Hepatocyte (in vitro differentiated cells): ENCODE data around the gene ANKRD10. TPM values are rescaled to one million over a fixed set of nuclear protein-coding genes. Genes with fewer than 3 reads are reported as not detected.

Source experiments
- DNase-seq: peaks from one replicate; pipeline ENCODE4 v3.0.0-alpha.2; 2016; ENCODE audit warnings: low spot score
- H2AFZ ChIP-seq: fragments of 200-600 bp; sonication (generic); 2 replicates; pipeline ENCODE4 v1.6.0; 2016; ENCODE audit warnings: antibody characterized with exemption, mild to moderate bottlenecking
- H3K27ac ChIP-seq: fragments of 200-600 bp; sonication (generic); 2 replicates; pipeline ENCODE4 v1.5.1; 2016; ENCODE audit warnings: mild to moderate bottlenecking
- H3K27me3 ChIP-seq: fragments of 200-600 bp; sonication (generic); 2 replicates; pipeline ENCODE4 v1.6.1; 2016
- H3K36me3 ChIP-seq: fragments of 200-600 bp; sonication (generic); replicated peaks from 2 replicates; pipeline ENCODE4 v1.5.1; 2016; ENCODE audit warnings: low read depth; ENCODE audit not compliant: insufficient read depth
- H3K4me1 ChIP-seq: fragments of 200-600 bp; sonication (generic); 2 replicates; pipeline ENCODE4 v1.5.1; 2016; ENCODE audit warnings: mild to moderate bottlenecking, moderate library complexity; ENCODE audit not compliant: insufficient read depth
- H3K4me2 ChIP-seq: fragments of 200-600 bp; sonication (generic); 2 replicates; pipeline ENCODE4 v1.6.0; 2016
- H3K4me3 ChIP-seq: fragments of 200-600 bp; sonication (generic); 2 replicates; pipeline ENCODE4 v1.5.1; 2016; ENCODE audit warnings: mild to moderate bottlenecking
- H3K79me2 ChIP-seq: fragments of 200-600 bp; sonication (generic); 2 replicates; pipeline ENCODE4 v1.6.0; 2017; ENCODE audit warnings: mild to moderate bottlenecking
- H3K9me2 ChIP-seq: fragments of 200-600 bp; sonication (generic); replicated peaks from 2 replicates; pipeline ENCODE4 v1.6.0; 2017; ENCODE audit warnings: mild to moderate bottlenecking; ENCODE audit not compliant: insufficient read depth
- H3K9me3 ChIP-seq: fragments of 200-600 bp; sonication (generic); 2 replicates; pipeline ENCODE4 v1.5.1; 2016; ENCODE audit warnings: low read depth, mild to moderate bottlenecking
- H4K20me1 ChIP-seq: fragments of 200-600 bp; sonication (generic); 2 replicates; pipeline ENCODE4 v1.6.0; 2016; ENCODE audit warnings: mild to moderate bottlenecking; ENCODE audit not compliant: insufficient read depth, poor library complexity, severe bottlenecking
- EZH2 ChIP-seq: fragments of 200-600 bp; sonication (generic); IDR thresholded peaks from 2 replicates; pipeline ENCODE4 v1.6.1; 2016; ENCODE audit warnings: antibody characterized with exemption, mild to moderate bottlenecking, borderline replicate concordance
- EZH2phosphoT487 ChIP-seq: fragments of 200-600 bp; sonication (generic); IDR thresholded peaks from one replicate; pipeline ENCODE4 v1.6.1; 2018; ENCODE audit warnings: antibody characterized with exemption, mild to moderate bottlenecking, low read depth, moderate library complexity; ENCODE audit not compliant: unreplicated experiment, severe bottlenecking
- WGBS: methylation state at CpG from one replicate; pipeline ENCODE4 v1.1.6; 2016; ENCODE audit warnings: low lambda C conversion rate; ENCODE audit errors: missing lambda C conversion rate; 5-methylcytosine and 5-hydroxymethylcytosine counted together
- polyA plus RNA-seq: library from polyadenylated mRNA; unstranded; fragments of >200 nt; fragmentation: Nextera tagmentation; extraction: Ambion mirVana; gene quantifications from 2 replicates; pipeline ENCODE4 v1.2.1, GENCODE V29; 2016
- total RNA-seq: library from RNA; depleted of rRNA; stranded (reverse); fragments of >200 nt; gene quantifications from 2 replicates; pipeline ENCODE4 v1.2.3, GENCODE V29; 2014
- TF ChIP-seq, protein P1 (sequence below): fragments of 200-600 bp; sonication (generic); IDR thresholded peaks from 2 replicates; pipeline ENCODE4 v1.5.1; 2016; ENCODE audit warnings: antibody characterized with exemption, mild to moderate bottlenecking; ENCODE audit not compliant: poor library complexity

ANKRD10 gene
- total and polyA plus RNA-seq, 2 experiments from 2014 or later: 104 to 143 TPM

GRCh38 chr13:110850840-110851239 lies 64.0 kb downstream of the ANKRD10 start:
- Histone ChIP-seq H3K27ac (no peak overlapping the region), H3K4me1 (no peaks in the 10 kb centered on the region), H2AFZ (no peak overlapping the region), H3K9me2 (no peaks in the 10 kb centered on the region), H4K20me1 (no peaks in the 10 kb centered on the region), H3K27me3 (no peaks in the 10 kb centered on the region), H3K9me3 (no peaks in the 10 kb centered on the region), H3K4me2 (no peak overlapping the region), H3K36me3 (no peaks in the 10 kb centered on the region), H3K4me3 (no peak overlapping the region), H3K79me2 (no peaks in the 10 kb centered on the region)
- WGBS: 86% methylated on average over 11 of the region's 11 CpGs
- TF ChIP-seq, protein P1, sequence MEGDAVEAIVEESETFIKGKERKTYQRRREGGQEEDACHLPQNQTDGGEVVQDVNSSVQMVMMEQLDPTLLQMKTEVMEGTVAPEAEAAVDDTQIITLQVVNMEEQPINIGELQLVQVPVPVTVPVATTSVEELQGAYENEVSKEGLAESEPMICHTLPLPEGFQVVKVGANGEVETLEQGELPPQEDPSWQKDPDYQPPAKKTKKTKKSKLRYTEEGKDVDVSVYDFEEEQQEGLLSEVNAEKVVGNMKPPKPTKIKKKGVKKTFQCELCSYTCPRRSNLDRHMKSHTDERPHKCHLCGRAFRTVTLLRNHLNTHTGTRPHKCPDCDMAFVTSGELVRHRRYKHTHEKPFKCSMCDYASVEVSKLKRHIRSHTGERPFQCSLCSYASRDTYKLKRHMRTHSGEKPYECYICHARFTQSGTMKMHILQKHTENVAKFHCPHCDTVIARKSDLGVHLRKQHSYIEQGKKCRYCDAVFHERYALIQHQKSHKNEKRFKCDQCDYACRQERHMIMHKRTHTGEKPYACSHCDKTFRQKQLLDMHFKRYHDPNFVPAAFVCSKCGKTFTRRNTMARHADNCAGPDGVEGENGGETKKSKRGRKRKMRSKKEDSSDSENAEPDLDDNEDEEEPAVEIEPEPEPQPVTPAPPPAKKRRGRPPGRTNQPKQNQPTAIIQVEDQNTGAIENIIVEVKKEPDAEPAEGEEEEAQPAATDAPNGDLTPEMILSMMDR: no peak
- TF ChIP-seq EZH2phosphoT487 (no peak), EZH2 (no peak)
- DNase-seq: no peak

GRCh38 chr13:110850006-110850405 lies 64.9 kb downstream of the ANKRD10 start:
- Histone ChIP-seq H3K9me3 (no peaks in the 10 kb centered on the region), H3K27me3 (no peaks in the 10 kb centered on the region), H2AFZ (no peak overlapping the region), H3K27ac (no peak overlapping the region), H3K9me2 (no peaks in the 10 kb centered on the region), H3K4me1 (no peaks in the 10 kb centered on the region), H4K20me1 (no peaks in the 10 kb centered on the region), H3K79me2 (no peaks in the 10 kb centered on the region), H3K4me2 (no peak overlapping the region), H3K36me3 (no peaks in the 10 kb centered on the region), H3K4me3 (no peak overlapping the region)
- WGBS: 86% methylated on average over 4 of the region's 4 CpGs
- no peak for TF ChIP-seq EZH2phosphoT487
- no peak for TF ChIP-seq EZH2
- TF ChIP-seq, protein P1: no peak
- DNase-seq: no peak

DNA sequence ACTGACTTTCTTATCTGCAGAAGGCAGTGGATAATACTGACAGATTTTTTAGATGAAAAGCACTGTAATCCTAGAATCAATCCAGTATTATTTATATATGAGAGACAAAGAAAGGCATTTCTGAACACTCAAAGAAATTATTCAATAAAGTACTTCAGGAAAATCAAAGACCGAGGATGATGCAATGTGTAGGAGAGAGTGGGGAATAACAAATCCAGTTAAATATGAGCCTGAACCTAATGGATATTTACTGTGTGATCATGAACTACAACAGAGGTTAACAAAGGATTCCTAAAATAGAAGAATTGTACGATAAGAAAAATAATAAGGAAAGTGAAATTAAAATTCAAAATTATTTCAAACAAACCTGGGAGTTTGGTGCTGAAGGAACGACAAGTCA lies 69.3 kb downstream of the ANKRD10 start:
- Histone ChIP-seq H3K27ac (no peak overlapping the region), H3K36me3 (no peaks in the 10 kb centered on the region), H3K79me2 (no peaks in the 10 kb centered on the region), H3K9me2 (no peaks in the 10 kb centered on the region), H3K4me1 (no peaks in the 10 kb centered on the region), H3K27me3 (no peaks in the 10 kb centered on the region), H3K4me2 (no peak overlapping the region), H3K9me3 (no peaks in the 10 kb centered on the region), H2AFZ (no peak overlapping the region), H3K4me3 (no peak overlapping the region), H4K20me1 (no peaks in the 10 kb centered on the region)
- WGBS: 81% methylated on average over 3 of the region's 3 CpGs
- no peak for TF ChIP-seq EZH2phosphoT487
- DNase-seq: no peak

- no peak overlapping the region for H3K4me2 ChIP-seq
- no peak for DNase-seq
- no peaks in the 10 kb centered on the region for H3K9me2 ChIP-seq
- H3K27ac ChIP-seq: no peak overlapping the region
- TF ChIP-seq EZH2phosphoT487 (no peak), EZH2 (no peak)
- TF ChIP-seq, protein P1: no peak
- no peak overlapping the region for H3K4me3 ChIP-seq
- no peaks in the 10 kb centered on the region for H3K36me3 ChIP-seq
- H2AFZ ChIP-seq: no peak overlapping the region
- H3K27me3 ChIP-seq: no peaks in the 10 kb centered on the region
- no peaks in the 10 kb centered on the region for H3K9me3 ChIP-seq
- 75% methylated on average over 3 of the region's 3 CpGs for WGBS
- no peaks in the 10 kb centered on the region for H3K79me2 ChIP-seq
- no peaks in the 10 kb centered on the region for H4K20me1 ChIP-seq
- peaks cover 15% of the 10 kb centered on the region for H3K4me1 ChIP-seq
These were observed 73.0 kb downstream of the ANKRD10 start for GRCh38 chr13:110841846-110842245.
